ENCODE measurements around the gene TRIM72.
"Not testable (repeated sequence)": the region's sequence is repeated elsewhere in the genome, so short reads cannot be mapped to it uniquely, and the experiment has no call there.

TRIM72 gene

DNA sequence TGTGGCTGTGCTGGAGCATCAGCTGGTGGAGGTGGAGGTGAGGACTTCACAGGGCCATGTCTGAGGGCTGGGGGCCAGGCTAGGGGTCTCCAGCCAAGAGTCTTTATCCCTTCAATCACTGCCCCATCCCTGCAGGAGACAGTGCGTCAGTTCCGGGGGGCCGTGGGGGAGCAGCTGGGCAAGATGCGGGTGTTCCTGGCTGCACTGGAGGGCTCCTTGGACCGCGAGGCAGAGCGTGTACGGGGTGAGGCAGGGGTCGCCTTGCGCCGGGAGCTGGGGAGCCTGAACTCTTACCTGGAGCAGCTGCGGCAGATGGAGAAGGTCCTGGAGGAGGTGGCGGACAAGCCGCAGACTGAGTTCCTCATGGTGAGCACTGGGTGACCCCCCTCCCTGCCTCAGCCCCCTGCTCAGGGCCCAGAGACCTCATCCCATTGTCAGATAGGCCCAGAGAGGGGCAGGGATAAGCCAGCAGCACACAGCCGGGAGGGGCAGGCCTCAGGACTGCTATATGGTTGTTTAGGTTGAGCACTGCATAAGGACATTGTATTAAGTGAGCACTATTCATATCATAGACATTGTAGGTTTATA, 5.3 kb downstream of the TRIM72 start:
- Mint-ChIP-seq H3K4me3 (no peak overlapping the region), H3K9me3 (no peaks in the 10 kb centered on the region), H3K27ac (no peak overlapping the region), H3K27me3 (peaks cover 34% of the 10 kb centered on the region), H3K4me1 (peaks cover 15% of the 10 kb centered on the region), H3K36me3 (no peaks in the 10 kb centered on the region)

DNA sequence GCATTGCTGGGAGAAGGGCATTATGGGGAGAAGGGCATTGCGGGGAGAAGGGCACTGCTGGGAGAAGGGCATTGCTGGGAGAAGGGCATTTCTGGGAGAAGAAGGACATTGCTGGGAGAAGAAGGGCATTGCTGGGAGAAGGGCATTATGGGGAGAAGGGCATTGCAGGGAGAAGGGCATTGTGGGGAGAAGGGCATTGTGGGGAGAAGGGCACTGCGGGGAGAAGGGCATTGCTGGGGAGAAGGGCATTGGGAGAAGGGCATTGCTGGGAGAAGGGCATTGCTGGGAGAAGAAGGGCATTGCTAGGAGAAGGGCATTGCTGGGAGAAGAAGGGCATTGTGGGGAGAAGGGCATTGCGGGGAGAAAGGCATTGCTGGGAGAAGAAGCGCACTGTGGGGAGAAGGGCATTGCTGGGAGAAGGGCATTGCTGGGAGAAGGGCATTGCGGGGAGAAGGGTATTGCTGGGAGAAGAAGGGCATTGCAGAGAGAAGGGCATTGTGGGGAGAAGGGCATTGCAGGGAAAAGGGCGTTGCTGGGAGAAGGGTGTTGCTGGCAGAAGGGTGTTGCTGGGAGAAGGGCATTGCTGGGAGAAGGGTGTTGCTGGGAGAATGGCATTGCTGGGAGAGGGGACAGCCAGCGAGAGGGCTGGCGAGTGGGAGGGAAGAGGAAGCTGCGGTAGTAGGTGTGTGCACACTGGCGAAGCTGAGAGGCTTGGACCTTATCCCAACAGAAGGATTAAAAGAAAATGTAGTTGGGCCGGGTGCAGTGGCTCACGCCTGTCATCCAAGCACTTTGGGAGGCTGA, 7.6 kb downstream of the TRIM72 start:
- Mint-ChIP-seq H3K27me3 (peaks cover 29% of the 10 kb centered on the region), H3K27ac (no peak overlapping the region), H3K9me3 (no peaks in the 10 kb centered on the region), H3K36me3 (no peaks in the 10 kb centered on the region), H3K4me1 (peaks cover 5% of the 10 kb centered on the region), H3K4me3 (no peak overlapping the region)

DNA sequence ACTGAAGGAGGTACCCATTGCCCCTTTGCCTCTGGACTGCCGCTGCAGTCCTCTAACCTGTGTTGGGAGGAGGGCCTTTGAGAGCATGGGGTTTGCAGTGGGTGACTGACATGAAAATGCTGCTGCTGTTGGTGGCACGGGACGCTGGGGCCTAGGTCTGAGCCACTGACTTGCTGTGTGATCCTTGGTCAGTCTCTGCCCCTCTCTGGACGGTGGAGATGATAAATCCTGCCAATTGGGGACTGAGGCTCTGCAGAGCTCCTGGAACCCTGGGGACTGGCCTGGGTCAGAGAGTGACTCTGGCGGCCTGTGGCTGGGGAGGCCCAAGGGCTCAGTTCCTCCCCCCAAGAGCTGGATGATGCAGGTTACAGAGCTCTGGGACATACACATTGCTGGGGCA, 9.1 kb downstream of the TRIM72 start:
- H3K9me3 Mint-ChIP-seq: no peaks in the 10 kb centered on the region
- H3K36me3 Mint-ChIP-seq: no peaks in the 10 kb centered on the region
- H3K27ac Mint-ChIP-seq: no peak overlapping the region
- peaks cover 18% of the 10 kb centered on the region for H3K27me3 Mint-ChIP-seq
- no peak overlapping the region for H3K4me3 Mint-ChIP-seq
- H3K4me1 Mint-ChIP-seq: no peaks in the 10 kb centered on the region

DNA sequence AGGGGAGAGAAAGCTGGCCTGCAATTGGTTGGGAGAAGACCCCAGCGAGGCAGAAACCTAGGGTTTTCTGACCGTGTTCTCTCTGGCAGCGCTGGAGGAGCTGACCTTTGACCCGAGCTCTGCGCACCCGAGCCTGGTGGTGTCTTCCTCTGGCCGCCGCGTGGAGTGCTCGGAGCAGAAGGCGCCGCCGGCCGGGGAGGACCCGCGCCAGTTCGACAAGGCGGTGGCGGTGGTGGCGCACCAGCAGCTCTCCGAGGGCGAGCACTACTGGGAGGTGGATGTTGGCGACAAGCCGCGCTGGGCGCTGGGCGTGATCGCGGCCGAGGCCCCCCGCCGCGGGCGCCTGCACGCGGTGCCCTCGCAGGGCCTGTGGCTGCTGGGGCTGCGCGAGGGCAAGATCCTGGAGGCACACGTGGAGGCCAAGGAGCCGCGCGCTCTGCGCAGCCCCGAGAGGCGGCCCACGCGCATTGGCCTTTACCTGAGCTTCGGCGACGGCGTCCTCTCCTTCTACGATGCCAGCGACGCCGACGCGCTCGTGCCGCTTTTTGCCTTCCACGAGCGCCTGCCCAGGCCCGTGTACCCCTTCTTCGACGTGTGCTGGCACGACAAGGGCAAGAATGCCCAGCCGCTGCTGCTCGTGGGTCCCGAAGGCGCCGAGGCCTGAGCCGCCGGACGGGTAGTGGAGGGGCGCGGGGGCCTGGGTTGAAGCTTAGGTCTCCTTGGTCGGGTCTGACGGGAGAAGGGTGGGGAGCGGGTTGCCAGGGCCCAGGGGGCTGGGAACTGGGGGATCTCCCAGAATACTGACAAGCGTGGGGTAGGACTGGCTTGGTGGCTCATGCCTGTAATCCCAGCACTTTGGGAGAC, 10.4 kb downstream of the TRIM72 start:
- no peaks in the 10 kb centered on the region for H3K4me1 Mint-ChIP-seq
- no peaks in the 10 kb centered on the region for H3K9me3 Mint-ChIP-seq
- H3K4me3 Mint-ChIP-seq: no peak overlapping the region
- no peak overlapping the region for H3K27ac Mint-ChIP-seq
- H3K36me3 Mint-ChIP-seq: no peaks in the 10 kb centered on the region
- peaks cover 9% of the 10 kb centered on the region for H3K27me3 Mint-ChIP-seq

DNA sequence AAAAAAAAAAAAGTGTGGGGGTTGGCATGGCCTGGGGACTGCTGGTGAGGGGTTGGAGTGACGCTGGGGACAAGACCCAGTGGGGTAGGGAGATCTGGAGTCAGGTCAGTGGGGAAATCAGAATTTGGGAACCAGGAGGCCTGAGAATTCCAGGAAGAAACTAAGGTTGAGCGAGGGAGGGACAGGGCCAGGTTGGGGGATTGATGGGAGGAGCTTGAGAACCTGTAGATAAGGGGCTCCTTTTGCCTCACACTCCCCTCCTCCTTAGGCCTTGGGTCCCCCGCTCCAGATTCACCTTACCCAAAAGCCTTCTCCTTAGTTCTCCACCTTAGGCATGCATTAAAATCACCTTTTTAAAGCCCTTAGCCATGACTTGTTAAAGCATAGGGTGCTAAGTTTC, 11.3 kb downstream of the TRIM72 start:
- H3K36me3 Mint-ChIP-seq: no peaks in the 10 kb centered on the region
- no peak overlapping the region for H3K27ac Mint-ChIP-seq
- no peaks in the 10 kb centered on the region for H3K4me1 Mint-ChIP-seq
- no peaks in the 10 kb centered on the region for H3K9me3 Mint-ChIP-seq
- peaks cover 9% of the 10 kb centered on the region for H3K27me3 Mint-ChIP-seq
- no peak overlapping the region for H3K4me3 Mint-ChIP-seq

DNA sequence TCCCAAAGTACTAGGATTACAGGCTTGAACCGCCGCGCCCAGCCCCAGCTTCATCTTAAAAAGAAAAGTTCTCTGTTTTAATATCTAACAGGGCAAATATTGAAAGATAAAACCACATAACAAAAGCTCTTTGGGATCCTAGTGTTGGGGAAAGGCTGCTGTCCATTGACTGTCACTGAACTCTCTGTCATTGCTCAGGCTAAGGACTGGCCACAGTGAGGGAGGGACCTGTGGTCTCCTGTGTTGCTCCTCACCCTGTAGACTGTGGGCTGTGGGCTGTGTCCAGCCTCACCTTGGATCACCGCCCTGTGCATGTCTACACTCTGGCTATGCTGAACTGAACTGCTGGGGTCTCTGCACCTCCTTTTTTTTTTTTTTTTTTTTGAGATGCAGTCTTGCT, 14.3 kb downstream of the TRIM72 start:
- H3K9me3 Mint-ChIP-seq: no peaks in the 10 kb centered on the region
- H3K4me3 Mint-ChIP-seq: no peak overlapping the region
- no peaks in the 10 kb centered on the region for H3K27me3 Mint-ChIP-seq
- H3K4me1 Mint-ChIP-seq: no peaks in the 10 kb centered on the region
- no peaks in the 10 kb centered on the region for H3K36me3 Mint-ChIP-seq
- H3K27ac Mint-ChIP-seq: no peak overlapping the region

DNA sequence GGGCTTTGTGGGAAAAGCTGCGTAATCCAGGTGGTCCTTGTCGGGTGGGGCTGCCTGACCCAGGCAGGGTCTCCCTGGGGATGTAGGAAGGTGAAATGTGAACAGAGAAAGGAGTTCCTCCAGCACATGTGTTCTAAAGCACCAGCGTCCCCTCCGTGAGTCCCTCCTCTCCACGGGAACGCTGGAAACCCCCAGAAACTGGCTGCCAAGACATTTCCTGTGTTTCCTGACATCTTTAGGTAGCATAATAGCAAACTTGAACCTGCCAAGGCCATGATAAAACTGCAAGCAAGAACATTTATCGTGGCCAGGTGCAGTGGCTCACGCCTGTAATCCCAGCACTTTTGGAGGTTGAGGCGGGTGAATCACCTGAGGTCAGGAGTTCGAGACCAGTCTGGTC, 15.6 kb downstream of the TRIM72 start:
- H3K36me3 Mint-ChIP-seq: no peaks in the 10 kb centered on the region
- no peak overlapping the region for H3K4me3 Mint-ChIP-seq
- H3K27ac Mint-ChIP-seq: no peak overlapping the region
- H3K9me3 Mint-ChIP-seq: no peaks in the 10 kb centered on the region
- H3K27me3 Mint-ChIP-seq: no peaks in the 10 kb centered on the region
- no peaks in the 10 kb centered on the region for H3K4me1 Mint-ChIP-seq

DNA sequence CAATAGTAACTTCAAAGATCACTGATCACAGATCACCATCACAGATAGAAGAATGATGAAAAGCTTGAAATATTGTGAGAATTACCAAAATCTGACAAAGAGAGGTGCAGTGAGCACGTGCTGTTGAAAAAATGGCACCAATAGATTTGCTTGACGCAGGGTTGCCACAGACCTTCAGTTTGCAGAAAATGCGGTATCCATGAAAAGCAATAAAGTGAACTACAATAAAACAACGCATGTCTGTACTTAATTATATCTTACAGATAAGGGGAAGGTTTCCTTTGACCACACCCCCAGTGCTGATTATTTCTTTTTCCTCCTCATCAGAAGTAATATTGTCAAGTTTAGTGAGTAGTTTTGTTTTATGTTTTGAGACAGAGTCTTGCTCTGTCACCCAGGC, 24.1 kb downstream of the TRIM72 start:
- Mint-ChIP-seq H3K36me3 (no peaks in the 10 kb centered on the region), H3K27me3 (no peaks in the 10 kb centered on the region), H3K4me1 (no peaks in the 10 kb centered on the region), H3K4me3 (no peak overlapping the region), H3K9me3 (no peaks in the 10 kb centered on the region), H3K27ac (no peak overlapping the region)

DNA sequence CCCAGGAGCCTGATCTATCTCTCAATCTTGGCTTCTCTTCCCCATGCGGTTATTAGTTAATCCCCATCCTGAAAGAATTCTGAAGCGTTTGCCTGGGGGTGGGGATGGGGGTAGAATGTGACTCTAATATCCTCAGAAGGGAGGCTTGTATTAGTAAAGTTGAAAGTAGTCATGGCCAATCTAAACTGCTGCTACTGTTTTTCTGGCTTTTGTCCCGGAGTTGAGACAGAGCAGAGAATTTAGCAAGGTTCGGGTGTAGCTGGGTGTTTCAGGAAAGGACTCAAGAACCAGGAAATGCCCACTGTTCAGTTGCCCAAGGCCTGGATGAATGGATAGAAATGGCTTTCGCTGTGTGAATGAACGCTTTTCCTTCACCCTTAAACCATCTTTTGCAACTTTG, 28.3 kb downstream of the TRIM72 start:
- Mint-ChIP-seq H3K4me1 (no peaks in the 10 kb centered on the region), H3K9me3 (no peaks in the 10 kb centered on the region), H3K4me3 (no peak overlapping the region), H3K27ac (no peak overlapping the region), H3K36me3 (no peaks in the 10 kb centered on the region), H3K27me3 (no peaks in the 10 kb centered on the region)

DNA sequence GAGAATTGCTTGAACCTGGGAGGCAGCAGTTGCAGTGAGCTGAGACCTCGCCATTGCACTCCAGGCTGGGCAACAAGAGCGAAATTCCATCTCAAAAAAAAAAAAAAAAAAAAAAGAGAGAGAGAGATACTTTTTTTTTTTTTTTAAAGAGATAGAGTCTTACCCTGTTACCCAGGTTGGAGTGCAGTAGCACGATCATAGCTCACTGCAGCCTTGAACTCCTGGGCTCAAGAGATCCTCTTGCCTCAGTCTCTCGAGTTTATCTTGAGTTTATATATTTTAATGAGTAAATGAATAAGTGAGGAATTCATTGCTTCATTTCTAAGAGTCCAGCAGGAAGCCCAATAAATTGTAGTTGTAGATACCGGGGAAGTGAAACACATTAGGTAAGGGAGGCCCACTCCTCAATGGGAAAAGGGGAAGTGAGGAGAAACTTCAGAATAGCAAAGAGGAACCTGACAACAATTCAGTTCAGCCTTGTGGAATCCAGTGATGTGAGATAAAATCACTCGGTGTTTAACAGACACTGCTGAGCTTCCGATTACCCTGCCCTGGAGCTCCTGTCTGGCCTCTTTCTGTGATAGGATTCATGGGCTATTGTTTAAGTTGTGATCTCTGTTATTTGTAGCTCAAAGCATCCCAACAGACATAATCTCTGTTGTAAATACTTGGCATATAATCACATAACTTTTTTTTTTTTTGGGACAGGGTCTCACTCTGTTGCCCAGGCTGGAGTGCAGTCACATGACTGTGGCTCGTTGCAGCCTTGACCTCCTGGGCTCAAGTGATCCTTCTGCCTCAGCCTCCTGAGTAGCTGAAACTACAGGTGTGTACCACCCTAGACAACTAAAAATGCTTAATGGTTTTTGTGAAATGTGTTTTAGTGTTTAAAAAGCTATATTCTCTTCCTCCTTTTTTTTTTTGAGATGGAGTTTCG, 30.1 kb downstream of the TRIM72 start:
- Mint-ChIP-seq H3K4me1 (no peaks in the 10 kb centered on the region), H3K27me3 (no peaks in the 10 kb centered on the region), H3K36me3 (no peaks in the 10 kb centered on the region), H3K27ac (no peak overlapping the region), H3K4me3 (no peak overlapping the region), H3K9me3 (no peaks in the 10 kb centered on the region)

DNA sequence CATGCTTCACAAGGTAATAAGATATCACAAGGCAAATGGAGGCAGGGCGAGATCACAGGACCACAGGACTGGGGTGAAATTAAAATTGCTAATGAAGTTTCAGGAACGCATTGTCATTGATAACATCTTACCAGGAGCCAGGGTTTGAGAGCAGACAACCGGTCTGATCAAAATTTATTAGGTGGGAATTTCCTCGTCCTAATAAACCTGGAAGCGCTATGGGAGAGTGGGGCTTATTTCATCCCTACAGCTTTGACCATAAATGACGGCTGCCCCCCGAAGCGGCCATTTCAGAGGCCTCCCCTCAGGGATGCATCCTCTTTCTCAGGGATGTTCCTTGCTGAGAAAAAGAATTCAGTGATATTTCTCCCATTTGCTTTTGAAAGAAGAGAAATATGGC, 31.7 kb downstream of the TRIM72 start:
- H3K4me1 Mint-ChIP-seq, H3K4me3 Mint-ChIP-seq, H3K27ac Mint-ChIP-seq, H3K36me3 Mint-ChIP-seq, H3K9me3 Mint-ChIP-seq, H3K27me3 Mint-ChIP-seq: not testable (repeated sequence)

DNA sequence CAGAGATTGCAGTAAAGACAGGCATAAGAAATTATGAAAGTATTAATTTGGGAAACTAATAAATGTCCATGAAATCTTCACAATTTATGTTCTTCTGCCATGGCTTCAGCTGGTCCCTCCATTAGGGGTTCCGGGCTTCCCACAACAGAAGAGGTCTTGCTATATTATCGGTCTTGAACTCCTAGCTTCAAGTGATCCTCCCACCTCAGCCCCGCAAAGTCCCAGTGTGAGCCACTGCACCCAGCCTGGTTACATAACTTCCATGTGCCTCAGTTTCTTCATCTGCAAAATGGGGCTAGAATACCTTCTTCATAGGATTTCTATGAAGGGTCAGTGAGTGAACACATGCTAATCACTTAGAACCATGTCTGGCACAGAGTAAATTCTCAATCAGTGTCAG, 32.4 kb downstream of the TRIM72 start:
- Mint-ChIP-seq H3K4me1 (peaks cover 12% of the 10 kb centered on the region), H3K27ac (no peak overlapping the region), H3K27me3 (no peaks in the 10 kb centered on the region), H3K4me3 (no peak overlapping the region), H3K36me3 (no peaks in the 10 kb centered on the region), H3K9me3 (no peaks in the 10 kb centered on the region)

DNA sequence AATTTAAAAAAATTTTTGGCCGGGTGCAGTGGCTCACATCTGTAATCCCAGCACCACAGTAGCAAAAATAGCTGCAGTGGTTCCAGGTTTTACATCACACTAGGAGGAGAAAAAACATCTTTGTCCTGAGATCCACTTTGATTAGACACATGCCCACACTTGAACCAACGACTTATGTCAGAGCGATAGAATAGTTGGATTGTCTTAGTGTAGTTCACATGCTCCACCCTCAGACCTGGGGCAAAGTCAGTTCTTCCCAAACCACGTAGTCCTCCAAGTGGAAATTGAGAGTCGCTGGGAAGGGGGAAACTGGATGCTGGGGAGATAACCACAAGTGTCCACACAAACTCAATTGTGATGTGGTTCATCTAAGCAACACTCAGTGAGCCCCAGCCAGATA, 34.4 kb downstream of the TRIM72 start:
- Mint-ChIP-seq H3K27ac (no peak overlapping the region), H3K4me3 (no peak overlapping the region), H3K9me3 (no peaks in the 10 kb centered on the region), H3K36me3 (no peaks in the 10 kb centered on the region), H3K4me1 (peaks cover 21% of the 10 kb centered on the region), H3K27me3 (no peaks in the 10 kb centered on the region)

DNA sequence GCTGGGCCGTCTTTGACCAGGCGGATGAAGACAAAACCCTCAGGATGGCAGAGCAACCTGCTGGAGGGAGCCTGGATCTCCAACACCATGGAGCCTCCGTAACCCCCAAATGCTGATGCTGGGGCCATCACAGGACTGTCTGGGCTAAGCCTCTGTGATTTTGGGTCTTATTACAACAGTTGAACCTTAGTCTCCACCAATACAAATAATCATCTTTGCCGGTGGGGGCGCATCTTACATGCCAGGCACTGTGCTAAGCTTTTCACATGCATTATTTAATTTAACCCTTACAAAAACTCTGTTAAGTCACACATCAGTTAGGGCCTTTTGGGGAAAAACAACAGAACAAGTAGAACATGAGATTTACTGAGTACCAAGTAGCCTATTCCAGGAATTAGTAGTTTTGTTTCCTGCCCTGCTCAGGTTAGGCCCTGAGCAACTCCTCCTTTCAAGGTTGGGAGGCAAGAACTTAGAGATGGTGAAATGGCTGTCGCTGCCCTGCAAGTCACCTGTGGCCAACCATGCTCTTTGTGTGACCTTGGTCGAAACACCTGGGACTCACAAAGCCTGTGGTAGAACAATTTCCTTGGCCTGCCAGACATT, 37.0 kb downstream of the TRIM72 start:
- H3K27ac Mint-ChIP-seq: no peak overlapping the region
- H3K9me3 Mint-ChIP-seq: no peaks in the 10 kb centered on the region
- H3K27me3 Mint-ChIP-seq: no peaks in the 10 kb centered on the region
- no peak overlapping the region for H3K4me3 Mint-ChIP-seq
- H3K36me3 Mint-ChIP-seq: no peaks in the 10 kb centered on the region
- H3K4me1 Mint-ChIP-seq: peaks cover 30% of the 10 kb centered on the region

DNA sequence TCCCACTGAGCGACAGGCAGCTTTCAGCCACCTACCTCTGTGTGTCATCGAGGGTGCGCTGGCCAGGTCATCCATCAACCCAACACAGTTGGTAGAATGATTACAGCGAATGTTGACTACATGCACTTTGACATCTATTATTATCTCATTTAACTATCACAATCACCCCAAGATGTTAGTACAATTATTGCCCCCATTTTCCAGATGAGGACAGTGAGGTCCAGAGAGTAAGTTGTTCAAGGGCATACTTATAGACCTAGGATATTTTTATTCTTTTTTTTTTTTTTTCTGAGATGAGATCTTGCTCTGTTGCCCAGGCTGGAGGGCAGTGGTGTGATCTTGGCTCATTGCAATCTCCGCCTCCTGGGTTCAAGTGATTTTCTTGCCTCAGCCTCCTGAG, 37.5 kb downstream of the TRIM72 start:
- Mint-ChIP-seq H3K9me3 (no peaks in the 10 kb centered on the region), H3K36me3 (no peaks in the 10 kb centered on the region), H3K27ac (no peak overlapping the region), H3K4me3 (no peak overlapping the region), H3K27me3 (no peaks in the 10 kb centered on the region), H3K4me1 (peaks cover 30% of the 10 kb centered on the region)
